Measurements from ENCODE around the gene PHYKPL. TPM values are rescaled to one million over a fixed set of nuclear protein-coding genes. Genes with fewer than 3 reads are reported as not detected.

Gene PHYKPL
- total and polyA plus RNA-seq, 2 of the 4 experiments (the other 2 are of a cell fraction) = 10.0 to 24.5 TPM

DNA sequence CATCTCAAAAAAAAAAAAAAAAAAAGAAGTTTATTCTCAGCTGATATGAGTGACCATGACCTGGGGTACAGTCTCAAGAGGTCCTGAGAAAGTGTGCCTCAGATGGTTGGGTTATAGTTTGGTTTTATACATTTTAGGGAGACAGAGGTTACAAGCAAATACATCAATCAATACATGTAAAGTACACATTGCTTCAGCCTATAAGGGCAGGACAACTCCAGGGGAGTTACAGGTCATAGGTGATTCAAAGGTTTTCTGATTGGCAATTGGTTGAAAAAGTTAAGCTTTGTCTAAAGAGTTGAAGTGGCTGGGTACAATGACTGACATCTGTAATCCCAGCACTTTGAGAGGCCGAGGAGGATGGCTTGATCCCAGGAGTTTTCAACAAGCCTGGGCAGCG, 43.2 kb downstream of the PHYKPL start:
- CTCF ChIA-PET = interaction anchor here (0.7 kb wide), 1 partner anchor 10 kb away, joined by 3 read pairs; no protein-coding TSS in a partner anchor
- H4K8ac ChIP-seq (ENCODE audit: low read depth in 2 of 2, low read length in 2 of 2) = no peak overlapping the region
- H2AK5ac ChIP-seq (ENCODE audit: low read depth, low read length) = no peak overlapping the region
- no peak for ATAC-seq (ENCODE audit: low read depth)
- H3K23ac ChIP-seq (ENCODE audit: low read depth, low read length) = no peak overlapping the region
- no TSS peak for BruUV-seq (replicated peaks)
- peaks cover 14% of the 10 kb centered on the region; the same call in 1 of the 2 replicates for H3K27me3 ChIP-seq (ENCODE audit: control insufficient read depth, insufficient read depth, low read length)
- H4K91ac ChIP-seq (ENCODE audit: insufficient read depth, low read depth, low read length) = no peak overlapping the region
- dilution Hi-C loops (cut with HindIII; ENCODE audit: low sequenced_read_pairs, unreplicated experiment) = no loop called here
- no peak for DNase-seq
- peaks cover 5% of the 10 kb centered on the region for H3K4me1 ChIP-seq (ENCODE audit: control insufficient read depth, insufficient read depth, low read length)
- H3K36me3 ChIP-seq (ENCODE audit: control insufficient read depth, insufficient read depth, low read length) = no peaks in the 10 kb centered on the region
- H3K4me3 ChIP-seq (ENCODE audit: insufficient read depth, low read depth, low read length) = no peak overlapping the region
- TF ChIP-seq BHLHE40 (IDR thresholded peaks at IDR 0.05; ENCODE audit: low read depth, low read length) = no peak
- TF ChIP-seq RFX5 (IDR thresholded peaks at IDR 0.05; ENCODE audit: low read depth, low read length) = no peak
- no peak for TF ChIP-seq CEBPB (IDR thresholded peaks at IDR 0.05; ENCODE audit: low read depth, low read length)
- no peak for TF ChIP-seq NFE2L2 (IDR thresholded peaks at IDR 0.05; ENCODE audit: low read depth, low read length)
- no peak overlapping the region for H4K5ac ChIP-seq (ENCODE audit: low read depth, low read length)
- no peak overlapping the region for H3K18ac ChIP-seq (ENCODE audit: low read depth, low read length)
- no peaks in the 10 kb centered on the region for H3K9me1 ChIP-seq (ENCODE audit: insufficient read depth, low read length)
- no peak overlapping the region for H3K27ac ChIP-seq (ENCODE audit: insufficient read depth, low read length)
- H3K9ac ChIP-seq (ENCODE audit: low read depth, low read length) = no peak overlapping the region
- no peaks in the 10 kb centered on the region for H3K79me1 ChIP-seq (ENCODE audit: low read depth in 1 of 2, low read length in 2 of 2)
- H2BK15ac ChIP-seq (ENCODE audit: low read depth, low read length) = no peak overlapping the region
- H2BK5ac ChIP-seq (ENCODE audit: low read depth, low read length, poor library complexity, severe bottlenecking) = no peak overlapping the region
- no peak overlapping the region for H2BK120ac ChIP-seq (ENCODE audit: low read depth, low read length)
- in situ Hi-C loops (cut with MboI; ENCODE audit: low sequenced_read_pairs) = no loop called here
- no peak overlapping the region for H3K56ac ChIP-seq (ENCODE audit: extremely low read depth, insufficient read depth, low read length)
- 38% methylated on average over 2 of the region's 2 CpGs; no CpG with 5 or more reads in 1 of the 2 experiments for WGBS, 2 experiments (ENCODE audit: extremely low coverage in 2 of 2, insufficient read length in 1 of 2)
- POLR2A ChIA-PET (ENCODE audit: unreplicated experiment) = no interaction called here
- H4K20me1 ChIP-seq (ENCODE audit: insufficient read depth, low read length) = no peaks in the 10 kb centered on the region
- no peak overlapping the region for H3K4me2 ChIP-seq (ENCODE audit: low read depth, low read length)
- no peak overlapping the region for H3K14ac ChIP-seq (replicated peaks; ENCODE audit: low read depth, low read length)
- no peak overlapping the region for H2AK9ac ChIP-seq (replicated peaks; ENCODE audit: low read depth, low read length, poor library complexity)
- peaks cover 5% of the 10 kb centered on the region; the same call in 1 of the 2 replicates for H3K9me3 ChIP-seq (ENCODE audit: control insufficient read depth, insufficient read depth, low read length)
- H3K4ac ChIP-seq (ENCODE audit: low read depth, low read length) = no peak overlapping the region
- H2BK20ac ChIP-seq (ENCODE audit: low read depth, low read length) = no peak overlapping the region
- no peak overlapping the region for H2AFZ ChIP-seq (replicated peaks; ENCODE audit: low read length, poor library complexity)
- intact Hi-C loops (cut with micrococcal nuclease) = no loop called here

All from IMR-90 (cell line).